CD4-positive, CD25-positive, alpha-beta regulatory T cell (primary cell): ENCODE measurements around the gene VEGFB. TPM values are rescaled to one million over a fixed set of nuclear protein-coding genes. Genes with fewer than 3 reads are reported as not detected.

ENCODE experiments used
- ATAC-seq, 2 donors: fragments of 150-1000 bp; cut with Tn5 transposase; one replicate each; pipeline ENCODE4 v1.10.0; 2021; ENCODE audit warnings: low read depth in 2 of 2, moderate number of reproducible peaks in 2 of 2, moderate library complexity in 1 of 2
- DNase-seq, 3 donors: peaks; one replicate each; pipeline versions ENCODE4 v3.0.0 to v3.0.0-alpha.2; 2012 to 2022; ENCODE audit warnings: mixed read lengths in 1 of 3
- H3K27ac ChIP-seq: one replicate; pipeline ENCODE4 v1.7.0; 2013; ENCODE audit warnings: mild to moderate bottlenecking, low read length; ENCODE audit not compliant: insufficient read depth, poor library complexity, severe bottlenecking
- H3K27me3 ChIP-seq: one replicate; pipeline ENCODE4 v1.7.0; 2013; ENCODE audit warnings: low read length; ENCODE audit not compliant: control insufficient read depth, insufficient read depth
- H3K36me3 ChIP-seq: one replicate; pipeline ENCODE4 v1.7.0; 2013; ENCODE audit warnings: mild to moderate bottlenecking, low read length, moderate library complexity; ENCODE audit not compliant: control insufficient read depth, insufficient read depth
- H3K4me1 ChIP-seq: 2 replicates; pipeline ENCODE4 v1.7.0; 2013; ENCODE audit warnings: mild to moderate bottlenecking, low read length; ENCODE audit not compliant: insufficient read depth, control insufficient read depth, poor library complexity, severe bottlenecking
- H3K4me3 ChIP-seq: one replicate; pipeline ENCODE4 v1.7.0; 2013; ENCODE audit warnings: low read depth, mild to moderate bottlenecking, low read length, moderate library complexity
- H3K9me3 ChIP-seq, 2 experiments: 1 replicate in 1 of 2; 2 replicates in 1 of 2; pipeline ENCODE4 v1.7.0; 2013; ENCODE audit warnings: low read length in 2 of 2, mild to moderate bottlenecking in 1 of 2, moderate library complexity in 1 of 2; ENCODE audit not compliant: control insufficient read depth in 2 of 2
- H3K27ac Mint-ChIP-seq, 3 donors: one replicate each; pipeline ENCODE4 v1.8.0; 2020 to 2022; ENCODE audit warnings: mild to moderate bottlenecking in 3 of 3, mixed read lengths in 3 of 3, moderate library complexity in 2 of 3
- H3K27me3 Mint-ChIP-seq: one replicate; pipeline ENCODE4 v1.8.0; 2022; ENCODE audit warnings: mild to moderate bottlenecking, mixed read lengths
- H3K36me3 Mint-ChIP-seq: one replicate; pipeline ENCODE4 v1.8.0; 2020; ENCODE audit warnings: mixed read lengths
- H3K4me1 Mint-ChIP-seq, 4 donors: one replicate each; pipeline ENCODE4 v1.8.0; 2020 to 2022; ENCODE audit warnings: mixed read lengths in 4 of 4, mild to moderate bottlenecking in 1 of 4
- H3K4me3 Mint-ChIP-seq, 4 donors: one replicate each; pipeline ENCODE4 v1.8.0; 2020 to 2022; ENCODE audit warnings: mild to moderate bottlenecking in 4 of 4, mixed read lengths in 4 of 4, moderate library complexity in 3 of 4
- H3K9me3 Mint-ChIP-seq, 7 donors: one replicate each; pipeline ENCODE4 v1.8.0; 2020 to 2022; ENCODE audit warnings: mixed read lengths in 7 of 7, mild to moderate bottlenecking in 3 of 7, moderate library complexity in 2 of 7
- polyA plus RNA-seq, 4 donors: library from polyadenylated mRNA; unstranded; fragments of 300-500 nt; fragmentation: Illumina TruSeq; gene quantifications; one replicate each; pipeline ENCODE4 v1.2.3, GENCODE V29; 2021
- total RNA-seq: library from RNA; stranded (reverse); gene quantifications from one replicate; pipeline ENCODE4 v1.2.3, GENCODE V29; 2022

VEGFB gene
- total and polyA plus RNA-seq, 5 donors from 2014 or later: 6.5 to 19.6 (median 8.3) TPM

- no peaks in the 10 kb centered on the region for H3K36me3 Mint-ChIP-seq
- no peak for DNase-seq
- Histone ChIP-seq H3K9me3 (no peaks in the 10 kb centered on the region), H3K36me3 (peaks cover 4% of the 10 kb centered on the region), H3K27me3 (no peaks in the 10 kb centered on the region), H3K4me1 (peaks cover 18% of the 10 kb centered on the region), H3K4me3 (no peak overlapping the region), H3K27ac (no peak overlapping the region)
- no peak overlapping the region for H3K4me3 Mint-ChIP-seq
- H3K27me3 Mint-ChIP-seq: no peaks in the 10 kb centered on the region
- ATAC-seq: no peak
- no peaks in the 10 kb centered on the region for H3K9me3 Mint-ChIP-seq
- H3K27ac Mint-ChIP-seq: no peak overlapping the region
- H3K4me1 Mint-ChIP-seq: peaks cover 0 to 22% (median 11%) of the 10 kb centered on the region in 4 donors
These were observed 21.9 kb downstream of the VEGFB start for GRCh38 chr11:64256300-64256699.

- Histone ChIP-seq H3K4me1 (peaks cover 5% of the 10 kb centered on the region), H3K27ac (no peak overlapping the region), H3K36me3 (peaks cover 4% of the 10 kb centered on the region), H3K4me3 (no peak overlapping the region), H3K9me3 (no peaks in the 10 kb centered on the region), H3K27me3 (no peaks in the 10 kb centered on the region)
- Mint-ChIP-seq H3K9me3 (no peaks in the 10 kb centered on the region), H3K4me1 (peaks cover 0 to 13% (median 8%) of the 10 kb centered on the region in 4 donors), H3K4me3 (no peak overlapping the region), H3K27ac (no peak overlapping the region), H3K36me3 (no peaks in the 10 kb centered on the region), H3K27me3 (no peaks in the 10 kb centered on the region)
- ATAC-seq (no peak), DNase-seq (no peak)
These were observed 24.0 kb downstream of the VEGFB start for GRCh38 chr11:64258356-64258755.

GRCh38 chr11:64258946-64259532, 24.7 kb downstream of the VEGFB start:
- Histone ChIP-seq H3K27me3 (no peaks in the 10 kb centered on the region), H3K4me1 (peaks cover 5% of the 10 kb centered on the region), H3K27ac (no peak overlapping the region), H3K4me3 (no peak overlapping the region), H3K36me3 (peaks cover 4% of the 10 kb centered on the region), H3K9me3 (no peaks in the 10 kb centered on the region)
- Mint-ChIP-seq H3K36me3 (no peaks in the 10 kb centered on the region), H3K27ac (peak overlapping the region in 1 of 3 donors; percentile 63), H3K9me3 (no peaks in the 10 kb centered on the region), H3K4me3 (peak overlapping the region in 1 of 4 donors; percentile 84), H3K27me3 (no peaks in the 10 kb centered on the region), H3K4me1 (peaks cover 0 to 8% (median 6%) of the 10 kb centered on the region in 4 donors)
- ATAC-seq (no peak), DNase-seq (no peak)

GRCh38 chr11:64259533-64260067, 25.2 kb downstream of the VEGFB start:
- H3K4me3 Mint-ChIP-seq: peak overlapping the region in 2 of 4 donors; percentile 82 to 84
- Histone ChIP-seq H3K36me3 (peaks cover 4% of the 10 kb centered on the region), H3K27ac (no peak overlapping the region), H3K27me3 (no peaks in the 10 kb centered on the region), H3K4me1 (peaks cover 5% of the 10 kb centered on the region), H3K4me3 (no peak overlapping the region), H3K9me3 (no peaks in the 10 kb centered on the region)
- peaks cover 0 to 9% (median 6%) of the 10 kb centered on the region in 4 donors for H3K4me1 Mint-ChIP-seq
- DNase-seq (no peak), ATAC-seq (peak in 1 of 2 donors; percentile 32)
- H3K27me3 Mint-ChIP-seq: no peaks in the 10 kb centered on the region
- no peaks in the 10 kb centered on the region for H3K36me3 Mint-ChIP-seq
- H3K27ac Mint-ChIP-seq: peak overlapping the region in 1 of 3 donors; percentile 63
- no peaks in the 10 kb centered on the region for H3K9me3 Mint-ChIP-seq

GRCh38 chr11:64260147-64260708, 25.8 kb downstream of the VEGFB start:
- Mint-ChIP-seq H3K27me3 (no peaks in the 10 kb centered on the region), H3K36me3 (no peaks in the 10 kb centered on the region), H3K9me3 (no peaks in the 10 kb centered on the region), H3K4me1 (peaks cover 0 to 9% (median 6%) of the 10 kb centered on the region in 4 donors), H3K27ac (peak overlapping the region in 1 of 3 donors; percentile 63), H3K4me3 (peak overlapping the region in 2 of 4 donors; percentile 44 to 82)
- ATAC-seq (no peak), DNase-seq (no peak)
- H3K27me3 ChIP-seq: no peaks in the 10 kb centered on the region
- peaks cover 5% of the 10 kb centered on the region for H3K4me1 ChIP-seq
- H3K9me3 ChIP-seq: no peaks in the 10 kb centered on the region
- no peak overlapping the region for H3K4me3 ChIP-seq
- peaks cover 4% of the 10 kb centered on the region for H3K36me3 ChIP-seq
- H3K27ac ChIP-seq: no peak overlapping the region

- no peaks in the 10 kb centered on the region for H3K27me3 Mint-ChIP-seq
- H3K4me1 Mint-ChIP-seq: peaks cover 0 to 9% (median 6%) of the 10 kb centered on the region in 4 donors
- H3K9me3 Mint-ChIP-seq: no peaks in the 10 kb centered on the region
- H3K4me3 Mint-ChIP-seq: no peak overlapping the region
- no peaks in the 10 kb centered on the region for H3K36me3 Mint-ChIP-seq
- Histone ChIP-seq H3K27me3 (no peaks in the 10 kb centered on the region), H3K9me3 (no peaks in the 10 kb centered on the region), H3K36me3 (peaks cover 4% of the 10 kb centered on the region), H3K4me1 (peaks cover 5% of the 10 kb centered on the region), H3K4me3 (no peak overlapping the region), H3K27ac (no peak overlapping the region)
- ATAC-seq (no peak), DNase-seq (no peak)
- no peak overlapping the region for H3K27ac Mint-ChIP-seq
These were observed 27.2 kb downstream of the VEGFB start for GRCh38 chr11:64261556-64262080.

GRCh38 chr11:64262271-64263002, 28.1 kb downstream of the VEGFB start:
- H3K9me3 ChIP-seq: no peaks in the 10 kb centered on the region
- DNase-seq (no peak), ATAC-seq (no peak)
- Mint-ChIP-seq H3K9me3 (no peaks in the 10 kb centered on the region), H3K27ac (no peak overlapping the region), H3K36me3 (no peaks in the 10 kb centered on the region), H3K27me3 (no peaks in the 10 kb centered on the region), H3K4me3 (no peak overlapping the region), H3K4me1 (peaks cover 0 to 9% (median 6%) of the 10 kb centered on the region in 4 donors)
- peaks cover 4% of the 10 kb centered on the region for H3K36me3 ChIP-seq
- peaks cover 5% of the 10 kb centered on the region for H3K4me1 ChIP-seq
- no peak overlapping the region for H3K4me3 ChIP-seq
- no peaks in the 10 kb centered on the region for H3K27me3 ChIP-seq
- no peak overlapping the region for H3K27ac ChIP-seq
